ENCODE measurements around the gene INHBA. TPM values are rescaled to one million over a fixed set of nuclear protein-coding genes. Genes with fewer than 3 reads are reported as not detected.

Gene INHBA
- total and polyA plus RNA-seq, 2 experiments from 2014 or later: 5.5 to 8.8 TPM

GRCh38 chr7:41655426-41655825, 47.5 kb downstream of the INHBA start:
- 35 to 38% methylated on average over 2 of the region's 2 CpGs for WGBS, 2 experiments (ENCODE audit: low coverage in 1 of 2, low lambda C conversion rate in 2 of 2, missing lambda C conversion rate in 2 of 2)
- Histone ChIP-seq H3K9ac (no peak overlapping the region), H3K27me3 (replicated peaks; ENCODE audit: insufficient read depth) (no peaks in the 10 kb centered on the region), H3K79me2 (ENCODE audit: insufficient read depth) (no peaks in the 10 kb centered on the region), H3K9me3 (ENCODE audit: low read depth) (no peaks in the 10 kb centered on the region), H3K4me2 (ENCODE audit: unreplicated experiment) (no peak overlapping the region), H3K4me3 (no peak overlapping the region), H3F3A (ENCODE audit: insufficient read depth) (no peaks in the 10 kb centered on the region), H3K9me2 (ENCODE audit: insufficient read depth) (no peaks in the 10 kb centered on the region), H2AFZ (no peak overlapping the region), H3K27ac (no peak overlapping the region), H3K4me1 (ENCODE audit: insufficient read depth) (peaks cover 7% of the 10 kb centered on the region), H3K36me3 (ENCODE audit: low read depth) (no peaks in the 10 kb centered on the region), H4K20me1 (ENCODE audit: insufficient read depth) (no peaks in the 10 kb centered on the region)
- no peak for DNase-seq
- in situ Hi-C loops (cut with MboI): no loop called here
- no peak for TF ChIP-seq EZH2phosphoT487 (IDR thresholded peaks at IDR 0.05; ENCODE audit: insufficient read depth, low read depth)
- TF ChIP-seq EZH2 (IDR thresholded peaks at IDR 0.05; ENCODE audit: insufficient read depth, poor library complexity, severe bottlenecking): no peak

DNA sequence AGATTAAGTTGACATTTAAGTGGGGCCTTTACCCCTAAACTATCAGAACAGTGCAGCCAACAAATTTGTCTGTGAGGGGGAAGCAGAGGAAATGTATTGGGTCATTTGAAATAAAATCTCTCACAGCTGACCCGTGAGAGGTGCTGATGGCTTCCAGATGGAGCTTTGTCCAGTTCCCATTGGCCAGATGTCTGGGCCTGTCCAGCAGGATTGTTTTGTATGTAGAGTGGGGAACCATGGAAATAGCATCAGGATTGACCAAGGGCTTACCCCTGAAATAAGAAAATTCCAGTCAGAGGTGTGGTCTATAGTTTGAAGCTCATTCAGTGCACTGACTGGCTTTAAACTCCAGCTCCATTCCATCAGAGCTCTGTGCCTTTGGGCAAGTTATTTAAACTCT, 50.6 kb downstream of the INHBA start:
- Histone ChIP-seq H3K4me2 (ENCODE audit: unreplicated experiment) (no peak overlapping the region), H3K9me3 (ENCODE audit: low read depth) (no peaks in the 10 kb centered on the region)
- in situ Hi-C loops (cut with MboI): no loop called here

DNA sequence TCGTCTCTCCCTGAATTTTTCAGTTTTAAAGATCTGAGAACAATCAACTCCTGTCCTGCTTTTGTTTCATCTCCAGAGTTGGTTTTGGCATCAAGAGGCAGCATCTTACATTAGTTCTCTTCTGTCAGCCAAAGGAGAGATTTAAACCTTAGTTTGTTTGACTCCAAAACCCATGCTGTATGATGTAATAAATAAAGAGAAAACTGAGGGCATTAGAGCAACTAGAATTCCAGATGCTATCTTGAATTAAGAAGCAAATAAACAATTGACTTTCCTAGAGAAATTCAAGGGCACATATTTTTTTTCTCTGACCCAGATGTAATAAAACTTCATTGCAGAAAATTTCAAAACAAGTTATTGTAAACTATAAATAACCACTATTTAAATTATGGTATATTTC, 54.4 kb downstream of the INHBA start:
- Histone ChIP-seq H3K27ac (no peak overlapping the region), H3K79me2 (ENCODE audit: insufficient read depth) (no peaks in the 10 kb centered on the region), H3K9me3 (ENCODE audit: low read depth) (no peaks in the 10 kb centered on the region), H3K4me1 (ENCODE audit: insufficient read depth) (no peaks in the 10 kb centered on the region), H4K20me1 (ENCODE audit: insufficient read depth) (no peaks in the 10 kb centered on the region), H3K9me2 (ENCODE audit: insufficient read depth) (no peaks in the 10 kb centered on the region), H3K4me3 (no peak overlapping the region), H3K9ac (no peak overlapping the region), H3F3A (ENCODE audit: insufficient read depth) (no peaks in the 10 kb centered on the region), H2AFZ (0 out of 2 replicates have a peak overlapping the region, but pooled peaks have one; percentile 27), H3K27me3 (replicated peaks; ENCODE audit: insufficient read depth) (no peaks in the 10 kb centered on the region), H3K4me2 (ENCODE audit: unreplicated experiment) (no peak overlapping the region), H3K36me3 (ENCODE audit: low read depth) (no peaks in the 10 kb centered on the region)
- no peak for DNase-seq
- in situ Hi-C loops (cut with MboI): no loop called here
- TF ChIP-seq EZH2phosphoT487 (IDR thresholded peaks at IDR 0.05; ENCODE audit: insufficient read depth, low read depth): no peak
- TF ChIP-seq EZH2 (IDR thresholded peaks at IDR 0.05; ENCODE audit: insufficient read depth, poor library complexity, severe bottlenecking): no peak
- WGBS, 2 experiments (ENCODE audit: low coverage in 1 of 2, low lambda C conversion rate in 2 of 2, missing lambda C conversion rate in 2 of 2): 24 to 57% methylated on average over 1 of the region's 1 CpG

More for the DNA sequence above, 50.6 kb downstream of the INHBA start:
- H3K27ac ChIP-seq: no peak overlapping the region
- H3K9ac ChIP-seq: no peak overlapping the region
- no peaks in the 10 kb centered on the region for H4K20me1 ChIP-seq (ENCODE audit: insufficient read depth)
- peaks cover 7% of the 10 kb centered on the region for H3K4me1 ChIP-seq (ENCODE audit: insufficient read depth)
- 89 to 100% methylated on average over 1 of the region's 1 CpG for WGBS, 2 experiments (ENCODE audit: low coverage in 1 of 2, low lambda C conversion rate in 2 of 2, missing lambda C conversion rate in 2 of 2)
- H3F3A ChIP-seq (ENCODE audit: insufficient read depth): no peaks in the 10 kb centered on the region
- H3K36me3 ChIP-seq (ENCODE audit: low read depth): no peaks in the 10 kb centered on the region
- no peak for TF ChIP-seq EZH2 (IDR thresholded peaks at IDR 0.05; ENCODE audit: insufficient read depth, poor library complexity, severe bottlenecking)
- no peak for TF ChIP-seq EZH2phosphoT487 (IDR thresholded peaks at IDR 0.05; ENCODE audit: insufficient read depth, low read depth)
- H2AFZ ChIP-seq: no peak overlapping the region
- DNase-seq: peak; percentile 8
- no peaks in the 10 kb centered on the region for H3K79me2 ChIP-seq (ENCODE audit: insufficient read depth)
- H3K9me2 ChIP-seq (ENCODE audit: insufficient read depth): no peaks in the 10 kb centered on the region
- no peaks in the 10 kb centered on the region for H3K27me3 ChIP-seq (replicated peaks; ENCODE audit: insufficient read depth)
- no peak overlapping the region for H3K4me3 ChIP-seq

- no peaks in the 10 kb centered on the region for H3K4me1 ChIP-seq (ENCODE audit: insufficient read depth)
- H3K9ac ChIP-seq: no peak overlapping the region
- H3K9me3 ChIP-seq (ENCODE audit: low read depth): no peaks in the 10 kb centered on the region
- 77 to 87% methylated on average over 1 of the region's 1 CpG for WGBS, 2 experiments (ENCODE audit: low coverage in 1 of 2, low lambda C conversion rate in 2 of 2, missing lambda C conversion rate in 2 of 2)
- H3K27ac ChIP-seq: no peak overlapping the region
- no peaks in the 10 kb centered on the region for H3K36me3 ChIP-seq (ENCODE audit: low read depth)
- in situ Hi-C loops (cut with MboI): no loop called here
- H3K27me3 ChIP-seq (replicated peaks; ENCODE audit: insufficient read depth): no peaks in the 10 kb centered on the region
- H4K20me1 ChIP-seq (ENCODE audit: insufficient read depth): no peaks in the 10 kb centered on the region
- no peak for DNase-seq
- no peak for TF ChIP-seq EZH2 (IDR thresholded peaks at IDR 0.05; ENCODE audit: insufficient read depth, poor library complexity, severe bottlenecking)
- no peak for TF ChIP-seq EZH2phosphoT487 (IDR thresholded peaks at IDR 0.05; ENCODE audit: insufficient read depth, low read depth)
- no peak overlapping the region for H3K4me2 ChIP-seq (ENCODE audit: unreplicated experiment)
- no peaks in the 10 kb centered on the region for H3K9me2 ChIP-seq (ENCODE audit: insufficient read depth)
- no peak overlapping the region for H3K4me3 ChIP-seq
- no peak overlapping the region for H2AFZ ChIP-seq
- H3F3A ChIP-seq (ENCODE audit: insufficient read depth): no peaks in the 10 kb centered on the region
- no peaks in the 10 kb centered on the region for H3K79me2 ChIP-seq (ENCODE audit: insufficient read depth)
Observed at GRCh38 chr7:41643616-41644015, 59.3 kb downstream of the INHBA start.

DNA sequence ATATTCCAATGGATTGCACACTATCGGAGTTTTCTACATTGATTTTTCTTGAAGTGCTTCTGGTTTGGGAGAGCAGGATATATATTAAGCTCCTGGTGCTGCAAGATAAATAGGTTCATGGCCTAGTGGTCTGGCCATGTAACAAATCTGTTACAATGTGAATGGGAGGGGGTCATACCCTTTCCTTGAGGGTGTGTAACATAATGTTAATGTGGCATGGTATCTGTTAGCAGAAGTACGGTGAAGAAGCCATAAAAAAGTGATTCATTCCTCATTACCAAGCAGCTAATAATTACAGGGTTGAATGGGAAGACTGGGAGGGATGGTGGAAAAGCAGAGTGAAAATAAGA, 61.2 kb downstream of the INHBA start:
- in situ Hi-C loops (cut with MboI): no loop called here
- no peak overlapping the region for H3K9ac ChIP-seq
- H3K27ac ChIP-seq: no peak overlapping the region
- H4K20me1 ChIP-seq (ENCODE audit: insufficient read depth): no peaks in the 10 kb centered on the region
- no peak for DNase-seq
- WGBS, 2 experiments (ENCODE audit: low coverage in 1 of 2, low lambda C conversion rate in 2 of 2, missing lambda C conversion rate in 2 of 2): 92 to 100% methylated on average over 2 of the region's 2 CpGs
- no peak overlapping the region for H2AFZ ChIP-seq
- no peak for TF ChIP-seq EZH2 (IDR thresholded peaks at IDR 0.05; ENCODE audit: insufficient read depth, poor library complexity, severe bottlenecking)
- no peak for TF ChIP-seq EZH2phosphoT487 (IDR thresholded peaks at IDR 0.05; ENCODE audit: insufficient read depth, low read depth)
- H3F3A ChIP-seq (ENCODE audit: insufficient read depth): no peaks in the 10 kb centered on the region
- H3K4me1 ChIP-seq (ENCODE audit: insufficient read depth): 0 out of 2 replicates have a peak, but pooled peaks cover 3% of the 10 kb centered on the region
- H3K9me3 ChIP-seq (ENCODE audit: low read depth): no peaks in the 10 kb centered on the region
- no peaks in the 10 kb centered on the region for H3K27me3 ChIP-seq (replicated peaks; ENCODE audit: insufficient read depth)
- no peak overlapping the region for H3K4me2 ChIP-seq (ENCODE audit: unreplicated experiment)
- H3K4me3 ChIP-seq: no peak overlapping the region
- no peaks in the 10 kb centered on the region for H3K36me3 ChIP-seq (ENCODE audit: low read depth)
- H3K9me2 ChIP-seq (ENCODE audit: insufficient read depth): no peaks in the 10 kb centered on the region
- no peaks in the 10 kb centered on the region for H3K79me2 ChIP-seq (ENCODE audit: insufficient read depth)

Measured in GM23248 (cell line).